Upper lobe of right lung (tissue), 1 donor: ENCODE data around the gene LBH. TPM values are rescaled to one million over a fixed set of nuclear protein-coding genes. Genes with fewer than 3 reads are reported as not detected.

ENCODE experiments used
- ATAC-seq: fragments of 200-7000 bp; cut with Tn5 transposase; one replicate; pipeline ENCODE4 v1.9.1; 2020; ENCODE audit warnings: mild to moderate bottlenecking, moderate library complexity
- DNase-seq: peaks from one replicate; pipeline ENCODE4 v3.0.0-alpha.2; 2020
- H3K27ac ChIP-seq: fragments of 200-600 bp; one replicate; pipeline ENCODE4 v1.8.0; 2022
- H3K27me3 ChIP-seq: fragments of 200-600 bp; one replicate; pipeline ENCODE4 v1.8.0; 2022; ENCODE audit warnings: mild to moderate bottlenecking
- H3K36me3 ChIP-seq: fragments of 200-600 bp; one replicate; pipeline ENCODE4 v1.8.0; 2022
- H3K4me1 ChIP-seq: fragments of 200-600 bp; one replicate; pipeline ENCODE4 v1.8.0; 2022
- H3K4me3 ChIP-seq: fragments of 200-600 bp; one replicate; pipeline ENCODE4 v1.8.0; 2022; ENCODE audit warnings: mild to moderate bottlenecking
- H3K9me3 ChIP-seq: fragments of 200-600 bp; one replicate; pipeline ENCODE4 v1.8.0; 2022
- intact Hi-C: fragments of 100-400 bp; cut with DNase I; formaldehyde crosslinking; loops from one replicate; pipeline ENCODE4 v1.11.0; 2022
- total RNA-seq: library from RNA; stranded (reverse); fragmentation: NEBNext Ultra II Directional; extraction: Animal tissue kit (Norgen Biotek cat#: 25700); gene quantifications from one replicate; pipeline ENCODE4 v1.2.1, GENCODE V29; 2021
- TF ChIP-seq, protein P1 (sequence below): fragments of 200-600 bp; IDR thresholded peaks from one replicate; pipeline ENCODE4 v1.8.0; 2022; ENCODE audit warnings: antibody characterized with exemption
- donor health status: DM: no; HTN: yes; CAD: no; lungs with severe emphysema.

The LBH gene
- total RNA-seq, 1 donor from 2014 or later: 272 TPM

DNA sequence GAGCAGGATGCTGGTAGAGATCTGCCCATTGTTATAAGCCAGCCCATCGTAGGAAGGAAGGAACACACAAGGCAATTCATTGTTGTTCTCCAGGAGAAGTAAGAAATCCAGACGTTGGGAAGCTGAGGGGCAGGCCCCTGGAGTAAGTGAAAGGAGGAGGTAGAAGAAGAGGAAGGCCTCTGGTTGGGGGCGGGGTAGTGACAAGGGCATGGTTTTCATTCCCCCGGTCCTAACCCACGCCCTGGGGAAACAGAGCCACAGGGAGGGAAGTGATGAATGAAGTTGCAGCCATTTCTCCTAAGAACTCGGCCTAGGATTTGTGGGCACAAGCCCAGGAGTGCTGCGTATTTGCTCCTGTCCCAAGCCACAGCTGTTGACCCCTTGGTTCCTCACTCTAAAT, 18.0 kb downstream of the LBH start:
- Histone ChIP-seq H3K9me3 (no peaks in the 10 kb centered on the region), H3K4me1 (peaks cover 57% of the 10 kb centered on the region), H3K4me3 (peak overlapping the region; percentile 2), H3K27me3 (no peaks in the 10 kb centered on the region), H3K27ac (peak overlapping the region; percentile 61), H3K36me3 (no peaks in the 10 kb centered on the region)
- ATAC-seq: no peak
- no peak for DNase-seq
- TF ChIP-seq, protein P1, sequence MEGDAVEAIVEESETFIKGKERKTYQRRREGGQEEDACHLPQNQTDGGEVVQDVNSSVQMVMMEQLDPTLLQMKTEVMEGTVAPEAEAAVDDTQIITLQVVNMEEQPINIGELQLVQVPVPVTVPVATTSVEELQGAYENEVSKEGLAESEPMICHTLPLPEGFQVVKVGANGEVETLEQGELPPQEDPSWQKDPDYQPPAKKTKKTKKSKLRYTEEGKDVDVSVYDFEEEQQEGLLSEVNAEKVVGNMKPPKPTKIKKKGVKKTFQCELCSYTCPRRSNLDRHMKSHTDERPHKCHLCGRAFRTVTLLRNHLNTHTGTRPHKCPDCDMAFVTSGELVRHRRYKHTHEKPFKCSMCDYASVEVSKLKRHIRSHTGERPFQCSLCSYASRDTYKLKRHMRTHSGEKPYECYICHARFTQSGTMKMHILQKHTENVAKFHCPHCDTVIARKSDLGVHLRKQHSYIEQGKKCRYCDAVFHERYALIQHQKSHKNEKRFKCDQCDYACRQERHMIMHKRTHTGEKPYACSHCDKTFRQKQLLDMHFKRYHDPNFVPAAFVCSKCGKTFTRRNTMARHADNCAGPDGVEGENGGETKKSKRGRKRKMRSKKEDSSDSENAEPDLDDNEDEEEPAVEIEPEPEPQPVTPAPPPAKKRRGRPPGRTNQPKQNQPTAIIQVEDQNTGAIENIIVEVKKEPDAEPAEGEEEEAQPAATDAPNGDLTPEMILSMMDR: no peak
- intact Hi-C loops: no loop called here

DNA sequence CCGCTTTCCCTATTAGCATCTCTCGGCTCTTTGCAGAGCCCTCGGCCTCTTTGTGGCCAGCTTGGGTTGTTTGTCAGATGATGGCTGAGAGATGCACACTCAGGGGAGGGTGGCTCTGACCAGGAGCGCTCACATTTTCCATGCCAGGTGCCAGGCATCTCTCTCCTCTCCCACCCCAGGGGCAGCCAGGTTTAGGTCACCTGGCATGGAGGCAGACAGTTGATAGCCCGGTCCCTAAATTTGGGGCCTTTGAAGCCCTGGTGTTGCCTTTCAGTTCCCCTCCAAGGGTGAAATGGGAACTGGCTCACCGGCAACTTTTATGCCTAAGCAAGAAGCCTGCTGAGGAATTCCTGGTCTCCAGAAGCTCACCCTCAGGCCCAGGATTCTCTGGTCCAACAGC, 19.1 kb downstream of the LBH start:
- Histone ChIP-seq H3K27me3 (no peaks in the 10 kb centered on the region), H3K4me3 (no peak overlapping the region), H3K36me3 (no peaks in the 10 kb centered on the region), H3K9me3 (no peaks in the 10 kb centered on the region), H3K27ac (no peak overlapping the region), H3K4me1 (peaks cover 63% of the 10 kb centered on the region)
- TF ChIP-seq, protein P1: no peak
- no peak for ATAC-seq
- intact Hi-C loops: no loop called here
- no peak for DNase-seq

DNA sequence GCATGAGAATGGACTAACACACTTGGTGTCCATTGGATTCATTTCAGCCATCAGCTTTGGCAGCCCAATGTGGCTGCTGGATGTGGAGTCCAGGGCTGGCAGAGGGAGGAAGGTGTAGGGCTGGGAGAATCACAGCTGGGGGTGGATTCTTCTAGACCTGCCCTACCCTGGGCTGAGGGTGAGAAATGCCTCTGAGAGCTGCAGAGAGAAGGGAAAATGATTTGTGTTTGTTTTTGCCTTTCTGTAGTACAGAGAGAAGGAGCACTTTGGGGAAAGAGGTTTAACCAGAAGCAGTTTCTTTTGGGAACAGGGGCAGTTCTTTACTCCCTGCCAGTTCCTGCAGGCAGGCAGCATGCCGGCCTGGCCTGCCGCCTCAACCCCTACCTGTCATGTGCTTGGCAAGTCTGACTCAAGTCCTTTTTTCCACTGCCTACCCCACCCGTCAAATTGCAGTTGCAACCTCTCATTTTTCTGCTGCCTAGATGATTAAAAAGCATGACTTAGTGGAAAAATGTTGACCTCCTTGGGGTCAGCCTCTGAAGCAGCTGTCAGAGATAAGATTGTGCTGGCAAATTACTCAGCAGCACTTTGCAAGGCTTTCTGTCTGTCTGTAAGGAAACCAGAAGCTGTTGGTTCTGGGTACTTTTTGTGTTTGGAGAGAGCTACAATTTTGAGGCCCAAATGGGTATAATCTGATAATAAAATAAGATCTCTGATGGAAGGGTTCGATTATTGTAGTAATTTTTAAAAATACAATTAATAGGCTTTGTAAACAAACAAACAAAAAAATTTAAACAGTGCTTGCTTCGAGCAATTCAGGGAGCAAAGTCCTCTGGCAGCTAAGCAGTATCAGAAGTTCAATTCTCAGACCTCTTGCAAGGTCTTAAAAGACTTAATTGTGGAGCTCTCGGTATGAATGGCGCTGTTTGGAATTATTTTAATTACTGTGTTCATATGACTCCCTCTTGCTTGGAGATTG, 21.7 kb downstream of the LBH start:
- Histone ChIP-seq H3K9me3 (no peaks in the 10 kb centered on the region), H3K4me1 (peaks cover 65% of the 10 kb centered on the region), H3K36me3 (peaks cover 18% of the 10 kb centered on the region), H3K4me3 (no peak overlapping the region), H3K27me3 (no peaks in the 10 kb centered on the region), H3K27ac (peak overlapping the region; percentile 78)
- intact Hi-C loops: no loop called here
- DNase-seq (no peak), ATAC-seq (peak; percentile 74)
- TF ChIP-seq, protein P1: no peak

DNA sequence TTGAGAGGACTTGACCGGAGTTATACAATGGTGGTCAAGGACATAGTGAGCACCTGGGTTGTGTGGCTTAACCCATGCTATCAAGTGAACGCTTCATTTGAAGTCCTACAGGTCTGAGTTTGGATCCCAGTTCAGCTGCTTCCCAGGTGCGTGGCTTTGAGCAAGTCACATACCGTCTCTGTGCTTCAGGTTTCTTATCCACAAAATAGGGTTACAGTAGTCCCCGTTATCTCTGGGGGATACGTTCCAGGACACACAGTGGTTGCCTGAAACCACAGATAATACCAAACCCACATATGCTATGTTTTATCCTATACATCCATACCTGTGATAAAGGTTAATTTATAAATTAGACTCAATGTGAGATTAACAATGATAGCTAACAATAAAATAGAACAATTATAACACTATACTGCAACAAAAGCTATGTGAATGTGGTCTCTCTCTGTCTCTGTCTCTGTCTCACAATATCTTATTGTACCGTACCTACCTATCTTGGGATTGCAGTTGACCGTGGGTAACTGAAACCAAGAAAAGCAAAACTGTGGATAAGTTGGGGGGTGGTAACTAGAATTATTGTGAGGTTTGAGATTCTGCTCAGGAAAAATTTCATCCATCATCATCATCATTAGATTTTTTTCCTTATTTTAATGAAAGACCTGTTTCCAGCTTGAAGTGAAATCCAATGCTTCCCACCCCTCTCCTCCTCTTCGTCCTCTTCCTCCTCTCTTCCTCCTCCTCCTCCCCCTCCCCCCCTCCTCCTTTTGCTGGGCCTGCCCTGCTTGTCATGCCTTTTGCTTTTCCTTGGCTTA, 22.7 kb downstream of the LBH start:
- no peak for ATAC-seq
- H3K9me3 ChIP-seq: no peaks in the 10 kb centered on the region
- H3K27ac ChIP-seq: peak overlapping the region; percentile 78
- TF ChIP-seq, protein P1: no peak
- no peaks in the 10 kb centered on the region for H3K27me3 ChIP-seq
- H3K4me1 ChIP-seq: peaks cover 55% of the 10 kb centered on the region
- intact Hi-C loops: no loop called here
- no peak for DNase-seq
- H3K36me3 ChIP-seq: peaks cover 28% of the 10 kb centered on the region
- no peak overlapping the region for H3K4me3 ChIP-seq

DNA sequence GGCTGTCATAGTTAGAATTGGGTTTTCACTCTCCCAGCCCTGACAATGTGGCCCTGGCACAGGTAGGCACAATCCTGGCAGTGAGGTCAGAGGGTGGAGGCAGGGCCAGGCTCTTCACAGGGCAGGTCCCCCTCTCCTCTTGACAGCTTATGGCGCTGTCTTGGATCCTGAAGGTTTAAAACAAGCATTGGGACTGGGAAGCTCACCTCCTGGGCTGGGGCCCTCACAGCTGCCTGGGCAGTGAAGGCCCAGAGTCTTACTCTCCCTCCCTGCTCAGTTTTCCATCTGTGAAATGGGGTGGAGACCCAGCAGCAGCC, 23.3 kb downstream of the LBH start:
- intact Hi-C loops: no loop called here
- no peaks in the 10 kb centered on the region for H3K9me3 ChIP-seq
- ATAC-seq (no peak), DNase-seq (no peak)
- H3K4me3 ChIP-seq: no peak overlapping the region
- peaks cover 34% of the 10 kb centered on the region for H3K36me3 ChIP-seq
- no peaks in the 10 kb centered on the region for H3K27me3 ChIP-seq
- H3K4me1 ChIP-seq: peaks cover 49% of the 10 kb centered on the region
- H3K27ac ChIP-seq: peak overlapping the region; percentile 58
- TF ChIP-seq, protein P1: no peak
